HepG2 (cell line): ENCODE measurements around the gene SH2D3A. TPM values are rescaled to one million over a fixed set of nuclear protein-coding genes. Genes with fewer than 3 reads are reported as not detected.

Source experiments
- ATAC-seq: fragments of 200-7000 bp; cut with Tn5 transposase; 3 replicates; pipeline ENCODE4 v1.9.1; 2020; ENCODE audit warnings: mild to moderate bottlenecking, moderate library complexity
- BruUV-seq: library from RNA; stranded (reverse); fragments of 400-500 nt; replicated peaks from 2 replicates; lab custom pipeline; 2021; lab: Mats Ljungman, UMichigan
- CTCF ChIA-PET: fragments of 300-600 bp; formaldehyde crosslinking; extraction: SDS; loops from one replicate; lab custom pipeline; 2021; ENCODE audit warnings: low total read pairs, inconsistent platforms, low intra/inter-chr PET ratio; lab: Yijun Ruan, JAX
- POLR2A ChIA-PET: fragments of 350-600 bp; sonication (Branson Sonifier 250); formaldehyde crosslinking; loops from one replicate; lab custom pipeline; 2020; ENCODE audit warnings: antibody characterized with exemption, inconsistent platforms; lab: Yijun Ruan, JAX
- DNase-seq: peaks from one replicate; pipeline ENCODE4 v3.0.0-alpha.2; 2015; ENCODE audit warnings: low spot score
- FAIRE-seq: peaks from 3 replicates; lab custom pipeline; 2011; peaks lifted over from hg19 to GRCh38; lab: Jason Lieb, UNC
- H2AFZ ChIP-seq: one replicate; pipeline ENCODE4 v1.6.1; 2011; ENCODE audit warnings: low read length, inconsistent platforms
- H3K27ac ChIP-seq: fragments of 300-600 bp; 3 replicates; pipeline ENCODE4 v1.8.0; 2011; ENCODE audit warnings: mixed run types, mild to moderate bottlenecking, mixed read lengths, low read length, inconsistent platforms; ENCODE audit not compliant: insufficient read depth; ENCODE audit errors: extremely low read length
- H3K27me3 ChIP-seq, 2 experiments: fragments of 200-600 bp in 1 of 2; 2 replicates in 1 of 2; 3 replicates in 1 of 2; pipeline versions ENCODE4 v1.6.0 to v1.8.0; 2011; ENCODE audit warnings: low read length in 2 of 2, mild to moderate bottlenecking in 2 of 2, moderate library complexity in 2 of 2, inconsistent platforms in 1 of 2; ENCODE audit not compliant: insufficient read depth in 2 of 2, control insufficient read depth in 1 of 2
- H3K36me3 ChIP-seq, 2 experiments: fragments of 200-600 bp in 1 of 2; replicated peaks in 1 of 2; 2 replicates in 1 of 2; 3 replicates in 1 of 2; pipeline versions ENCODE4 v1.5.1 to v1.8.0; 2011; ENCODE audit warnings: low read length in 2 of 2, inconsistent platforms in 1 of 2; ENCODE audit not compliant: insufficient read depth in 2 of 2, control insufficient read depth in 1 of 2
- H3K4me1 ChIP-seq: 2 replicates; pipeline ENCODE4 v1.5.1; 2012; ENCODE audit warnings: low read length, inconsistent platforms; ENCODE audit not compliant: insufficient read depth
- H3K4me2 ChIP-seq: 2 replicates; pipeline ENCODE4 v1.6.0; 2011; ENCODE audit warnings: low read depth, low read length, inconsistent platforms
- H3K4me3 ChIP-seq, 3 experiments: fragments of 200-600 bp in 1 of 3; sonication (generic), shearing (Covaris generic) in 1 of 3; replicated peaks in 1 of 3; 2 replicates each; pipeline ENCODE4 v1.5.1; 2011 to 2016; ENCODE audit warnings: low read length in 3 of 3, inconsistent platforms in 2 of 3, low read depth in 2 of 3, mild to moderate bottlenecking in 2 of 3, control low read depth in 1 of 3, mixed read lengths in 1 of 3; ENCODE audit not compliant: insufficient read depth in 1 of 3
- H3K79me2 ChIP-seq: one replicate; pipeline ENCODE4 v1.6.1; 2011; ENCODE audit warnings: low read length, inconsistent platforms; ENCODE audit not compliant: insufficient read depth
- H3K9ac ChIP-seq: 2 replicates; pipeline ENCODE4 v1.6.0; 2011; ENCODE audit warnings: mild to moderate bottlenecking, low read depth, low read length, inconsistent platforms; ENCODE audit not compliant: insufficient read depth
- H3K9me3 ChIP-seq: 2 replicates; pipeline ENCODE4 v1.5.1; 2012; ENCODE audit warnings: mild to moderate bottlenecking, low read length
- H4K20me1 ChIP-seq: 2 replicates; pipeline ENCODE4 v1.6.0; 2011; ENCODE audit warnings: inconsistent platforms, mild to moderate bottlenecking, low read length, moderate library complexity; ENCODE audit not compliant: insufficient read depth
- BHLHE40 ChIP-seq: IDR thresholded peaks from 2 replicates; pipeline ENCODE4 v1.6.1; 2011; ENCODE audit warnings: low read length, improper control_type of control experiment
- EED ChIP-seq: sonication (generic); formaldehyde crosslinking; IDR thresholded peaks from 2 replicates; pipeline ENCODE4 v1.5.0; 2020; ENCODE audit warnings: mild to moderate bottlenecking, missing genetic modification reagents
- GATAD1 ChIP-seq: IDR thresholded peaks from 2 replicates; pipeline ENCODE4 v1.6.1; 2016; ENCODE audit warnings: missing genetic modification reagents, missing compliant biosample characterization
- GPN1 ChIP-seq: sonication (generic); formaldehyde crosslinking; IDR thresholded peaks from 2 replicates; pipeline ENCODE4 v1.5.1; 2020; ENCODE audit warnings: missing genetic modification reagents, borderline replicate concordance
- JUN ChIP-seq: sonication (generic); formaldehyde crosslinking; IDR thresholded peaks from 2 replicates; pipeline ENCODE4 v1.4.0; 2020; ENCODE audit warnings: mild to moderate bottlenecking, missing genetic modification reagents
- KAT7 ChIP-seq: IDR thresholded peaks from 2 replicates; pipeline ENCODE4 v1.6.1; 2018; ENCODE audit warnings: borderline replicate concordance, missing compliant biosample characterization
- KDM6A ChIP-seq: IDR thresholded peaks from 2 replicates; pipeline ENCODE4 v1.6.1; 2016; ENCODE audit warnings: low read depth
- MEIS2 ChIP-seq: sonication (generic); formaldehyde crosslinking; IDR thresholded peaks from 2 replicates; pipeline ENCODE4 v1.9.0; 2021; ENCODE audit warnings: mild to moderate bottlenecking, missing genetic modification reagents
- POGK ChIP-seq: sonication (generic); formaldehyde crosslinking; conservative IDR thresholded peaks from 2 replicates; pipeline ENCODE4 v1.8.0; 2022; ENCODE audit warnings: mild to moderate bottlenecking, moderate library complexity, missing genetic modification reagents
- RXRA ChIP-seq: sonication (generic); formaldehyde crosslinking; IDR thresholded peaks from 2 replicates; pipeline ENCODE4 v1.5.1; 2020; ENCODE audit warnings: missing genetic modification reagents
- SP5 ChIP-seq: IDR thresholded peaks from 2 replicates; pipeline ENCODE4 v1.6.1; 2016; ENCODE audit warnings: low read depth, borderline replicate concordance
- TBX3 ChIP-seq: fragments of 450-650 bp; IDR thresholded peaks from 2 replicates; pipeline ENCODE4 v1.6.1; 2017; ENCODE audit warnings: antibody characterized with exemption, mild to moderate bottlenecking, inconsistent platforms, borderline replicate concordance
- TRAFD1 ChIP-seq: sonication (generic); formaldehyde crosslinking; IDR thresholded peaks from 2 replicates; pipeline ENCODE4 v1.5.1; 2020; ENCODE audit warnings: missing genetic modification reagents, mild to moderate bottlenecking, borderline replicate concordance
- TRIM24 ChIP-seq: sonication (generic); formaldehyde crosslinking; IDR thresholded peaks from 2 replicates; pipeline ENCODE4 v1.8.0; 2022; ENCODE audit warnings: mild to moderate bottlenecking, missing genetic modification reagents
- ZBTB21 ChIP-seq: sonication (generic); formaldehyde crosslinking; IDR thresholded peaks from 2 replicates; pipeline ENCODE4 v1.4.0; 2020; ENCODE audit warnings: missing genetic modification reagents
- ZFP36 ChIP-seq: fragments of 150-350 bp; IDR thresholded peaks from 2 replicates; pipeline ENCODE4 v1.6.1; 2018; ENCODE audit warnings: borderline replicate concordance, low read length, low read depth; ENCODE audit not compliant: partially characterized antibody
- ZMAT3 ChIP-seq: sonication (generic); formaldehyde crosslinking; conservative IDR thresholded peaks from 2 replicates; pipeline ENCODE4 v1.7.0; 2021; ENCODE audit warnings: missing genetic modification reagents
- ZNF552 ChIP-seq: sonication (generic); formaldehyde crosslinking; IDR thresholded peaks from 2 replicates; pipeline ENCODE4 v1.9.0; 2022; ENCODE audit warnings: missing genetic modification reagents, mild to moderate bottlenecking, borderline replicate concordance
- ZNF562 ChIP-seq: sonication (generic); formaldehyde crosslinking; IDR thresholded peaks from 2 replicates; pipeline ENCODE4 v1.8.0; 2022; ENCODE audit warnings: missing genetic modification reagents, borderline replicate concordance
- ZNF773 ChIP-seq: sonication (generic); formaldehyde crosslinking; IDR thresholded peaks from 2 replicates; pipeline ENCODE4 v1.4.0; 2020; ENCODE audit warnings: missing genetic modification reagents, borderline replicate concordance
- ZNF878 ChIP-seq: sonication (generic); formaldehyde crosslinking; IDR thresholded peaks from 2 replicates; pipeline ENCODE4 v1.8.1; 2023; ENCODE audit warnings: mild to moderate bottlenecking, missing genetic modification reagents, moderate library complexity
- ZNF883 ChIP-seq: sonication (generic); formaldehyde crosslinking; IDR thresholded peaks from 2 replicates; pipeline ENCODE4 v1.5.1; 2020; ENCODE audit warnings: mild to moderate bottlenecking, missing genetic modification reagents; ENCODE audit errors: not compliant biosample characterization
- WGBS: methylation state at CpG from one replicate; pipeline ENCODE4 v1.1.6; 2017; ENCODE audit warnings: low lambda C conversion rate; 5-methylcytosine and 5-hydroxymethylcytosine counted together
- in situ Hi-C: cut with HindIII; loops from 2 replicates; pipeline ENCODE4 v1.10.0; 2017; ENCODE audit warnings: low pct_unique_long_range_greater_than_20kb; ENCODE audit not compliant: extremely low pct_ligation_motif_present
- intact Hi-C: fragments of 100-400 bp; cut with micrococcal nuclease; formaldehyde crosslinking; loops from one replicate; pipeline ENCODE4 v1.10.0; 2022; ENCODE audit not compliant: unreplicated experiment
- polyA plus RNA-seq, 8 experiments: library from polyadenylated mRNA; depleted of rRNA in 3 of 8; stranded (reverse) in 7 of 8; unstranded in 1 of 8; fragments of >200 nt; fragmentation: Illumina TruSeq in 4 of 8; extraction: Trizol in 4 of 8; gene quantifications; 2 replicates each; pipeline versions ENCODE4 v1.2.1 to v1.2.3, GENCODE V29; 2011 to 2016; ENCODE audit warnings: low read depth in 4 of 8, missing spikeins in 1 of 8, mixed read lengths in 1 of 8; ENCODE audit not compliant: insufficient read depth in 1 of 8
- total RNA-seq, 5 experiments: library from RNA; depleted of rRNA; stranded (reverse); fragments of >200 nt; fragmentation: Illumina TruSeq; extraction: Trizol; gene quantifications; 2 replicates each; pipeline ENCODE4 v1.2.3, GENCODE V29; 2016; ENCODE audit warnings: low read depth in 1 of 5

Gene SH2D3A
- total and polyA plus RNA-seq, 2 of the 13 experiments (the other 11 are each of a cell fraction or from before 2014, with no cell fraction given): 1.0 to 2.2 TPM

- H3K36me3 ChIP-seq: peaks cover 18 to 31% of the 10 kb centered on the region in 2 experiments
- no peak overlapping the region for H2AFZ ChIP-seq
- ChIA-PET POLR2A (interaction anchor here (0.9 to 8.0 kb wide), 8 partner anchors 11 to 35 kb away, joined by 3 to 278 read pairs (median 9); partner anchors contain the start of gene GPR108), CTCF (no interaction called here)
- no peaks in the 10 kb centered on the region for H3K9me3 ChIP-seq
- H3K27ac ChIP-seq: peak overlapping the region; percentile 90
- DNase-seq (peak; percentile 93), ATAC-seq (peak; percentile 69), FAIRE-seq (peak; percentile 87)
- peak overlapping the region; percentile 94 for H3K9ac ChIP-seq
- 7% methylated on average over 7 of the region's 21 CpGs for WGBS
- BruUV-seq: no TSS peak
- in situ Hi-C loops: no loop called here
- H3K79me2 ChIP-seq: peaks cover 23% of the 10 kb centered on the region
- H3K4me1 ChIP-seq: peaks cover 60% of the 10 kb centered on the region
- peak overlapping the region; percentile 70 to 100 (median 89) for H3K4me3 ChIP-seq
- intact Hi-C loops: loop anchor here (2.0 kb wide), 1 partner anchor 144 kb away; no protein-coding TSS in a partner anchor
- peaks cover 57% of the 10 kb centered on the region for H4K20me1 ChIP-seq
- H3K4me2 ChIP-seq: peak overlapping the region; percentile 79
- peaks cover 0 to 7% of the 10 kb centered on the region in 2 experiments; a peak in 1 of 5 replicates for H3K27me3 ChIP-seq
- TF ChIP-seq BHLHE40: no peak
- 0 out of 2 replicates have a peak, but pooled peaks have one; percentile 53 for TF ChIP-seq POGK
- no peak for TF ChIP-seq GPN1 (CRISPR knock-in tag)
- no peak for TF ChIP-seq KDM6A (CRISPR knock-in tag)
- no peak for TF ChIP-seq ZNF562 (CRISPR knock-in tag)
- TF ChIP-seq MEIS2: no peak
- 0 out of 2 replicates have a peak, but pooled peaks have one; percentile 55 for TF ChIP-seq ZMAT3
- TF ChIP-seq TBX3: no peak
- TF ChIP-seq ZBTB21 (CRISPR knock-in tag): no peak
- TF ChIP-seq ZNF883 (CRISPR knock-in tag): peak; percentile 28
- TF ChIP-seq ZNF773: no peak
- peak; percentile 71; the same call in 1 of the 2 replicates for TF ChIP-seq KAT7
- 0 out of 2 replicates have a peak, but pooled peaks have one; percentile 37 for TF ChIP-seq ZNF552 (CRISPR knock-in tag)
- TF ChIP-seq RXRA (CRISPR knock-in tag): peak; percentile 61
- 0 out of 2 replicates have a peak, but pooled peaks have one; percentile 54 for TF ChIP-seq EED (CRISPR knock-in tag)
- no peak; the same call in 1 of the 2 replicates for TF ChIP-seq ZNF878
- TF ChIP-seq JUN (CRISPR knock-in tag): no peak
- no peak for TF ChIP-seq ZFP36
- peak; percentile 74 for TF ChIP-seq SP5 (CRISPR knock-in tag)
- 0 out of 2 replicates have a peak, but pooled peaks have one; percentile 11 for TF ChIP-seq TRIM24
- no peak for TF ChIP-seq TRAFD1 (CRISPR knock-in tag)
- peak; percentile 49; the same call in 1 of the 2 replicates for TF ChIP-seq GATAD1
These were observed 48.3 kb downstream of the SH2D3A start for GRCh38 chr19:6718741-6719539.
